HEK293T (cell line): ENCODE measurements around the gene EFNA3.

ENCODE experiments used
- BHLHE40 ChIP-seq: fragments of 450-650 bp; IDR thresholded peaks from 2 replicates; pipeline ENCODE4 v1.6.1; 2016; ENCODE audit warnings: mild to moderate bottlenecking, moderate library complexity, borderline replicate concordance
- FOXM1 ChIP-seq: fragments of 450-650 bp; IDR thresholded peaks from 2 replicates; pipeline ENCODE4 v1.6.1; 2017; ENCODE audit warnings: mild to moderate bottlenecking, borderline replicate concordance
- SP1 ChIP-seq: fragments of 450-650 bp; IDR thresholded peaks from 2 replicates; pipeline ENCODE4 v1.6.1; 2017
- TARDBP ChIP-seq: fragments of 450-650 bp; IDR thresholded peaks from 2 replicates; pipeline ENCODE4 v1.6.1; 2016
- ZNF384 ChIP-seq: fragments of 450-650 bp; IDR thresholded peaks from 2 replicates; pipeline ENCODE4 v1.6.1; 2016

DNA sequence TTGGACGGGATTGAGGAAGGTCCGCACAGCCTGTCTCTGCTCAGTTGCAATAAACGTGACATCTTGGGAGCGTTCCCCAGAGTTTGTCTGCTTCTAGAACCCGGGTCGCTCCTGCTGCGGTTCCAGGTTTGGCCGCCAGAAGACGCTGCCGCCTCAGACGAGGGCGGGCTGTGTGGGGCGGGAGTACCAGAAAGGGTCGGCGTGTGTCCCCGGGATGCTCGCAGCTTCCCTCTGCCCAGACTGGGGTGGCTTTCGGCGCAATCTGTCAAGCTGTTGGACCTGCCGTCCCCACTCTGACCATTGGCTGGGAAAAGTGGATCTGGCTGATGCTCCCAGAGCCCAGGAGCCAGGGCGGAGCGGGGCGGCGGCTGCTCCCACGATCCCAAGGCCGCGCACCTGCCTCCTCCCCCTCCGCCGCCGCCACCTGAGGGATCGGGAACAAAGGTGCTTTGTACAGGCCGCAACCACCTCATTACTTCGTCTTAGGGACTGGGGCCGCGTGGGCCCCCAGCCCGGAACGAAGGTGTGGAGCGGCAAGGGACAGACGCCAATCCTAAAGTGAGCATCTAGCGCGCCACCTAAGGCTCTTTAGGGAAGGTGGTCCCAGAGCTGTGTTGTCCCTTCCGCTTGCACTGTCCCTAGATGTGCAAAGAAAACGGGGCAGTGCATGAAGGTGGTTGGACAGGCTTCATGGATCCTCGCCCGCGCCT, 15.8 kb upstream of the EFNA3 start:
- TF ChIP-seq ZNF384 (no peak), FOXM1 (no peak), SP1 (no peak), BHLHE40 (no peak), TARDBP (no peak)
